NCI-H2196 (cell line): ENCODE results near the gene MSX1.
A peak's percentile ranks its signal among the peaks of the same experiment; 100 is the strongest.
"Not testable (repeated sequence)": the region's sequence is repeated elsewhere in the genome, so short reads cannot be mapped to it uniquely, and the experiment has no call there.

Experiments
- DNase-seq: peaks from one replicate; lab custom pipeline; 2025; ENCODE audit not compliant: unreplicated experiment; lab: John Stamatoyannopoulos, UW

The MSX1 gene

GRCh38 chr4:4859325-4859798, at the start of gene MSX1:
Gene MSX1, plus strand, starts transcription at chr4:4859665. Its CDS starts 235 bp downstream, at chr4:4859900.
- peak; percentile 85 for DNase-seq

GRCh38 chr4:4810092-4810774, 49.2 kb upstream of the MSX1 start:
- DNase-seq, result no peak

- no peak for DNase-seq
Observed at GRCh38 chr4:4810778-4811177, 48.7 kb upstream of the MSX1 start.

- DNase-seq, result no peak
Observed at GRCh38 chr4:4812145-4812794, 47.2 kb upstream of the MSX1 start.

GRCh38 chr4:4818415-4819212, 40.9 kb upstream of the MSX1 start:
- no peak for DNase-seq

GRCh38 chr4:4819213-4819606, 40.3 kb upstream of the MSX1 start:
- DNase-seq, result no peak

- DNase-seq, result no peak
Observed at GRCh38 chr4:4820261-4820660, 39.2 kb upstream of the MSX1 start.

- no peak for DNase-seq
Observed at GRCh38 chr4:4820739-4821138, 38.7 kb upstream of the MSX1 start.

GRCh38 chr4:4821577-4821976, 37.9 kb upstream of the MSX1 start:
- no peak for DNase-seq

- DNase-seq, result not testable (repeated sequence)
Observed at GRCh38 chr4:4822286-4822685, 37.2 kb upstream of the MSX1 start.

GRCh38 chr4:4823621-4824162, 35.8 kb upstream of the MSX1 start:
- no peak for DNase-seq

- no peak for DNase-seq
Observed at GRCh38 chr4:4824232-4824631, 35.2 kb upstream of the MSX1 start.

GRCh38 chr4:4825431-4825830, 34.0 kb upstream of the MSX1 start:
- no peak for DNase-seq

GRCh38 chr4:4829837-4830236, 29.6 kb upstream of the MSX1 start:
- no peak for DNase-seq

- DNase-seq, result no peak
Observed at GRCh38 chr4:4831266-4831665, 28.2 kb upstream of the MSX1 start.

- no peak for DNase-seq
Observed at GRCh38 chr4:4831825-4832224, 27.6 kb upstream of the MSX1 start.

- no peak for DNase-seq
Observed at GRCh38 chr4:4836044-4836443, 23.4 kb upstream of the MSX1 start.

- no peak for DNase-seq
Observed at GRCh38 chr4:4837316-4837715, 22.1 kb upstream of the MSX1 start.

GRCh38 chr4:4838051-4838935, 21.2 kb upstream of the MSX1 start:
- DNase-seq, result no peak

GRCh38 chr4:4838936-4839810, 20.3 kb upstream of the MSX1 start:
- no peak for DNase-seq
